Measurements from ENCODE around the gene PCNT.
"Not testable (repeated sequence)": the region's sequence is repeated elsewhere in the genome, so short reads cannot be mapped to it uniquely, and the experiment has no call there.

Gene PCNT

DNA sequence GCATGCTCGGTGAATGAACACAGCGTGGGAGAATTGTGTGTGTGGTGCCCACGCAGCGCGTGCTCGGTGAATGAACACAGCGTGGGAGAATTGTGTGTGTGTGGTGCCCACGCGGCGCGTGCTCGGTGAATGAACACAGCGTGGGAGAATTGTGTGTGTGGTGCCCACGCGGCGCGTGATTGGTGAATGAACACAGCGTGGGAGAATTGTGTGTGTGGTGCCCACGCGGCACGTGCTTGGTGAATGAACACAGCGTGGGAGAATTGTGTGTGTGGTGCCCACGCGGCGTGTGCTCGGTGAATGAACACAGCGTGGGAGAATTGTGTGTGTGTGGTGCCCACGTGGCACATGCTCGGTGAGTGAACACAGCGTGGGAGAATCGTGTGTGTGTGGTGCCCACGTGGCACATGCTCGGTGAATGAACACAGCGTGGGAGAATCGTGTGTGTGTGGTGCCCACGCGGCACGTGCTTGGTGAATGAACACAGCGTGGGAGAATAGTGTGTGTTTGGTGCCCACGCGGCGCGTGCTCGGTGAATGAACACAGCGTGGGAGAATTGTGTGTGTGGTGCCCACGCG is 79.4 kb downstream of the PCNT start:
- not testable (repeated sequence) for DNase-seq

DNA sequence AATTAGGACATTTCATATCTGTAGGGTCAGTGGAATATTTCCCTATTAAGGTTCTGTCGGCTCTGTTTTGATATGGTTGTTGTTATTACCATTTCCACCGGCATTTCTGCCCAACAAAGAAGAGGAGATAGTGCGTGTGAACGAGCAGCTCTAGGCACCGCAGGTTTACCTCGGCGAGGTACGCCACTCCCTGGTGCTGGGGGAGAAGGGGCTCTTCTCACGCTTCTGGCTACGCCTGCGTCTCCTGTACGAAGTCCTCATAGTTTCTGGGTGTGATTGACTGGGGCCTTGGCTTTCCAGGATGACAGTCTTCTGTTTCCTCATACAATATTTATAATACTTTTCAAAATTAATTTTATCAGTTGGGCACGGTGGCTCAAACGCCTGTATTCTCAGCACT is 80.3 kb downstream of the PCNT start:
- no peak for DNase-seq

DNA sequence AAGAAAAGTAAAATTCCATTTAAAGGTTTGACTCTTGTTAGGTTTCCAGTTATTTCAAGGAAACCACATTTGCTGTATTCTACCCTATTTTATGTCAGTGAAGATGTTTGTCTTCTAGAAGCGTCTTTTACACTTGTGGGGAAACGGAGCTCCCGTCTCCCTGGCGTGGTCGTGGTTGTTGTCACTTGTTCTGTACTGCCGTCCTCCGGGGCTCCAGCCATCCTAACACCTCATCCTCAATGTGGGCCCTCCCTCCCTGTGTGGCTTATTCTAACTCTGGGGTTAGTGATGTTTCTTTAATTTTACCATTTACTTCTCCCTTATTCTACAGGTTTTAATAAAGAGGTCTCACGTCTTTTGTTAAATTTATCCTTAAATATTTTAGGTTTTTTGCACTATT is 82.0 kb downstream of the PCNT start:
- DNase-seq = no peak

- DNase-seq = no peak
Measured at GRCh38 chr21:46409641-46410406, 85.9 kb downstream of the PCNT start.

DNA sequence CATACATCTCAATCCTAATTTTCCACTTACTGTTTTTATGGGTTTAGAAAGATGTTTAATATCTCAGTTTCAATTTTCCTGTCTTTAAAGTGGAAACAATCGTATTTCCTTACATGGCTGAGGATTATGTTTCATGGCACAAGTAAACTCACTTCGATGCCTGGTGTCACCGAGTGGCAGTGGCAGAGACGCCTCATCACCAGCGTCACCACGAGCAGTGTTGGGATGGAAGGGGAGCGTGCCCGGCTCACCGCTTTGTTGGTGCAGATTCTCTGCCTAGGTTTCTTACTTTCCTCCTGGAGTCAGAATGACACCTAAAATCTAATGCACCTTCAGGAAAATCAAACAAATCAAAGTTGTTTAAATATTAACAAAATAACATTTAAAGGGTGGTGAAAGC is 86.6 kb downstream of the PCNT start:
- no peak for DNase-seq

GRCh38 chr21:46411236-46411635 is 87.3 kb downstream of the PCNT start:
- DNase-seq = no peak

DNA sequence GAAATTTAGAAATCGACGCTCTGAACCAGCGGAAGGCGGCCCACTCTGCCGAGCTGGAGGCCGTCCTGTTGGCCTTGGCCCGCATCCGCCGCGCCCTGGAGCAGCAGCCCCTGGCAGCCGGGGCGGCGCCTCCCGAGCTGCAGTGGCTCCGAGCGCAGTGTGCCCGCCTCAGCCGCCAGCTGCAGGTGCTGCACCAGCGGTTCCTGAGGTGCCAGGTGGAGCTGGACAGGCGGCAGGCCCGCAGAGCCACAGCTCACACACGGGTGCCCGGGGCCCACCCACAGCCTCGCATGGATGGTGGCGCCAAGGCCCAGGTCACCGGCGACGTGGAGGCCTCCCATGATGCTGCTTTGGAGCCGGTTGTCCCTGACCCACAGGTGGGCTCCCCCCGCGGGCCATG is 87.7 kb downstream of the PCNT start:
- DNase-seq = no peak

GRCh38 chr21:46412521-46413364 is 88.8 kb downstream of the PCNT start:
- no peak for DNase-seq

DNA sequence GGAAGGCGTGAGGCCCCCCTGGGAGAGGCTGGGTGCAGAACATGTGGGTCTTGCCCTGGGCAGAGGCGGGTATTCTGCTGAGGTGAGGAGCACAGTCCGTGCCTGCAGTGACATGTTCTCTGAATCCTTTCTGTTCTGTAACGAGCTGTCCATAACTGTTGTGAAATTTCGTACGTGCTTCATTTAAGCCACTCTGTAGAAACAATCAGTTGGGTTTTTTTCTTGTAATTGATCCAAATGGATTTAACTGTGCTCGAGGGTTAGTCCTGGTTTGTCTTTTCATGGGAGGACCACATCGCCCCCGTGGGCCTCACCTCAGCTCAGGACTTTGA is 89.4 kb downstream of the PCNT start:
- no peak for DNase-seq

DNA sequence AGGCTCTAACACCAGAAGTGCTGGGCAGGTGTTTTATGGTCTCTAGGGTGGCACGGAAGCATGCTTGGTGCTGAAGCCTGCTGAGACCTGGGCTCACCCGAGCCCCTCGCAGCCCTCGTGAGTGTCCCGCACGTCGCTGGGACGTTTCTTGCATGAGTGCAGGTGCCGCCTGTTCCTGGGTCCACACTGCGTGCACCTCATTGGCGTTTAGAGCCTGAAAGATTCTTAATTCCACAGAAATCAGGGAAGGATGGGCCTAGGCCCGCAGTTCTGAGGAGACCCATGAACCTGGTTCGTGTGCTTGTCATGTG is 91.0 kb downstream of the PCNT start:
- no peak for DNase-seq

GRCh38 chr21:46416551-46416950 is 92.6 kb downstream of the PCNT start:
- no peak for DNase-seq

DNA sequence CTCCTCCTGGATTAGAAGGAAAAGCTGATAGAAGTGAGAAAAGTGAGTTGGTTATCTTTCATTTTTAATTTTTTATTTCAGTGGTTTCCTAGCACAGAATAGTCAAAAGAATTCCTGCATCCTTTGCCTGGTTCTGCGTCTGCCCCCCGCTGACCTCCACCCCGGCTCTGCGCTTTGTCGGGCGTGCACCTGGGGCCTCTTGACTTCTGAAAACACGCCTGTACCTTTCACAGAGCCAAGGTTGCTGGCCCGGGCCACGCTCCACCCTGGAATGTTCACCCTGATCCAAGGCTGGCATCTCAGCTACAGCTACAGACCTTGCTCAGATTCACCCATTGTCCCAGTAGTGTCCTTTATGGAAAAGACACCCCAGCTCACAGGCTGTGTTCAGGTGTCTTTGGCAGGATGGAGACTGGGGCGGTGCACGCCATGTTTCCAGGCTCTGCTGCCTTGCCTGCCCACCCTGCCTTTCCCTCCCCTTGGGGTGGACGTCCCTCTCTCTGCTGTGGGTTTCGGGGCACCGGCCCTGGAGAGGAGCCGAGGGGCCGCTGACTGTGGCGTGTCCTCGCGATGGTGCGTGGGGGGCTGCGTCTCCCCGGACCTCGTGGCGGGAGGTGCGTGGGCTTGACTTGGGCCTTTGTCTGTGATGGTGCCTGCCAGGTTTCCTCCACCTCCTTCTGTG is 94.5 kb downstream of the PCNT start:
- DNase-seq = no peak

- DNase-seq = no peak
Measured at GRCh38 chr21:46420241-46421190, 96.6 kb downstream of the PCNT start.

- no peak for DNase-seq
Measured at GRCh38 chr21:46421191-46421750, 97.3 kb downstream of the PCNT start.

DNA sequence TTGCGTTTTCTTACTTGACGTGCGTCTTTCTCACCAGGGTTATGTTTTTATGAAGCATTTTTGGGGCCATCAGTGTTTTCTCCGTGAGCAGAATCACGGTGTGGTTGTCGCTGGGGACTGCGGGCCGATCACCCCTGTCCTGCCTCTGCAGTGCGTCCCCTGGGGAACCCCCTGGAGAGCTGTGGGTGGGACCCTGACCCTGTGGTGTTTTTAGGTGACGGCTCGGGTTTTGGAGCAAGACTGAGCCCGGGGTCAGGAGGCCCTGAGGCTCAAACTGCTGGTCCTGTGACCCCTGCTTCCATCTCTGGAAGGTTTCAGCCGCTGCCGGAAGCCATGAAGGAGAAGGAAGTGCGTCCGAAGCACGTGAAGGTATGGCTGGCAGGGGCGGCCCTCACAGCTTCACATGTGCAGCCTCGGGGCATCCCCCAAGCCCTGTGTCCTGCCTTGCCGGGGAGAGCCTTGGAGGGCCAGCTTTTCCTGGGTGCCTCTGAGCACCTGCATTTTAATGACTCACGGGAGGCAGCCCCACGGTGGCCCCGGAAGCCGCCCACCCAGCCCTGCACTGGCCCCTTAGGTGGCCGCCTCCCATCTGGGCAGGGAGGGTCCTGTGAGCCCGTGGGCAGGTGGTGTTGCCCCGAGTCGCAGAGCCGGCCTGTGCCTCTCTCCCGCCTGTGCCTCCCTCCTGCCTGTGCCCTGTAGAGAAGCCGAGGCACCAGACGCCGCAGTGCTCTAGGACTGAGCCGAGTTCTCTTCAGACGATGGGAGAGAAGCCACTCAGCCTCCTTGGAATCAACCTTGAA is 98.0 kb downstream of the PCNT start:
- DNase-seq = no peak

DNA sequence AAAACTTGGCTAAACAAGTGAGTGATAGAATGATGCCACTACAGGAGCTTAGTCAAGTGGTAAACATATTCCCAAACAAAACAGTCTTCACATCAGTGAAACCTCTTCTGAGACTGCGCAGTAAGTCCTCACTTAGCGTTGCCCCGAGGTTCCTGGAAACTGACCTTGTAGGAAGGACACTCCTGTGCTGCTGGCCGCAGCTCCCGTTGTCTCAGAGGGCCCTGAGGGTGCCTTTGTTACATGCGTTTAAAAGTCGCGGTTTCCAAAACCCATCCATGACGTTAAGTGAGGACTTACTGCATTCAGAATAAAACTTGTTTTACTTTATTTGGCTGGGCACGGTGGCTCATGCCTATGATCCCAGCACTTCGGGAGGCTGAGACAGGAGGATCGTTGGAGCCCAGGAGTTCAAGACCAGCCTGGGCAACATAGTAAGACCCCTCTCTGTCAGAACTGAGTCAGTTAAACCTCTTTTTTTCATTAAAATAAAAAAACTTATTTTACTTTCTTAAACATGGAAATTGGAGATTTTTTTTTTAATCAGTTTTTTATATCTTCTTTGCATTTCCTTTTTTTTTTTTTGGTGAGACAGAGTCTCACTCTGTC is 98.8 kb downstream of the PCNT start:
- DNase-seq = no peak

- no peak for DNase-seq
Measured at GRCh38 chr21:46423546-46424038, 99.6 kb downstream of the PCNT start.

- DNase-seq = no peak
Measured at GRCh38 chr21:46424039-46424591, 100.2 kb downstream of the PCNT start.

DNA sequence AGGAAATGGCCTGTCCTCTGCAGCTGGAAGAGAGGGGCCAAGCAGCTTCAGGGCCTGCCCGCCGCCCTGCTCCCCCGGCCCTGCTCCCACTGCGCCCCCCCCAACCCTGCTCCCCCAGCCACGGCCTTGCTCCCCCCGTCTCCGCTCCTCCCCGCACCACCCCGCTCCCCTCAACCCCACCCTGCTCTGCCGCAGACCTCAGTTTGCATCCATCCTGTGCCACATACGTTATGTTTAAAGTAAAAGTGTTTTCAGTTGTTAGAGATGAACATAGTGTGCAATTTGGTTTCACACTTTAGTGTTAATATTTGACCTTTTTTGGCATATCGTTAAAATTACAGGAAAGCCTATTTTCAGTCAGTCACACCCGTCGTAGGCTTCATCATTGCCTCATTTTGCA is 100.7 kb downstream of the PCNT start:
- DNase-seq = no peak
